ENCODE results near the gene DEFB131B.
"Not testable (repeated sequence)": the region's sequence is repeated elsewhere in the genome, so short reads cannot be mapped to it uniquely, and the experiment has no call there.

The DEFB131B gene

GRCh38 chr11:71911321-71911985 lies 33.2 kb downstream of the DEFB131B start:
- DNase-seq (ENCODE audit: low spot score), result not testable (repeated sequence)

- not testable (repeated sequence) for DNase-seq (ENCODE audit: low spot score)
Observed at GRCh38 chr11:71911986-71912340, 33.7 kb downstream of the DEFB131B start.

GRCh38 chr11:71913756-71914526 lies 35.7 kb downstream of the DEFB131B start:
- no peak for DNase-seq (ENCODE audit: low spot score)

- no peak for DNase-seq (ENCODE audit: low spot score)
Observed at GRCh38 chr11:71914617-71915189, 36.5 kb downstream of the DEFB131B start.

- no peak for DNase-seq (ENCODE audit: low spot score)
Observed at GRCh38 chr11:71917646-71918140, 39.4 kb downstream of the DEFB131B start.

- DNase-seq (ENCODE audit: low spot score), result peak; percentile 67
Observed at GRCh38 chr11:71927820-71928736, 49.8 kb downstream of the DEFB131B start, which contains the start of gene XNDC1N. Gene XNDC1N (minus strand): TSS chr11:71928594. CDS start chr11:71923353, 5,241 bp downstream.

- peak; percentile 85 for DNase-seq (ENCODE audit: low spot score)
Observed at GRCh38 chr11:71928737-71929443, 50.6 kb downstream of the DEFB131B start, which contains the start of gene RNF121. Gene RNF121 (plus strand): TSS chr11:71929046. CDS start chr11:71929062, 16 bp downstream.

- no peak for DNase-seq (ENCODE audit: low spot score)
Observed at GRCh38 chr11:71929491-71929890, 51.2 kb downstream of the DEFB131B start.

GRCh38 chr11:71930556-71931244 lies 52.4 kb downstream of the DEFB131B start:
- DNase-seq (ENCODE audit: low spot score), result no peak

- DNase-seq (ENCODE audit: low spot score), result no peak
Observed at GRCh38 chr11:71931245-71931602, 53.0 kb downstream of the DEFB131B start.

GRCh38 chr11:71933141-71933933 lies 55.1 kb downstream of the DEFB131B start:
- DNase-seq (ENCODE audit: low spot score), result no peak
